OCI-LY3 (cell line): ENCODE results near the gene RFX3.

ENCODE experiments used
- H2AFZ ChIP-seq: fragments of 200-600, 300-600 bp; shearing (Covaris generic); 2 replicates; pipeline ENCODE4 v1.6.0; 2014; ENCODE audit warnings: antibody characterized with exemption, low read depth, low read length
- H3K27ac ChIP-seq: fragments of 200-600, 300-600 bp; sonication (generic); 2 replicates; pipeline ENCODE4 v1.5.1; 2014; ENCODE audit warnings: mild to moderate bottlenecking, low read length, moderate library complexity, mixed read lengths
- H3K27me3 ChIP-seq: fragments of 200-600, 300-600 bp; sonication (generic); 2 replicates; pipeline ENCODE4 v1.6.1; 2014; ENCODE audit warnings: low read depth, low read length, mixed read lengths
- H3K36me3 ChIP-seq: fragments of 200-600, 300-600 bp; sonication (generic); replicated peaks from 2 replicates; pipeline ENCODE3; 2014; ENCODE audit warnings: low read depth, low read length, mixed read lengths
- H3K4me1 ChIP-seq: fragments of 300-600, 200-600 bp; sonication (generic); 2 replicates; pipeline ENCODE4 v1.6.1; 2014; ENCODE audit warnings: low read length, mixed read lengths
- H3K4me2 ChIP-seq: fragments of 200-600, 300-600 bp; sonication (generic); 2 replicates; pipeline ENCODE4 v1.6.1; 2014; ENCODE audit warnings: low read length, mixed read lengths
- H3K4me3 ChIP-seq: fragments of 300-600, 200-600 bp; sonication (generic); 2 replicates; pipeline ENCODE4 v1.5.1; 2014; ENCODE audit warnings: antibody characterized with exemption, mild to moderate bottlenecking, low read length, moderate library complexity
- H3K79me2 ChIP-seq: fragments of 300-600, 200-600 bp; shearing (Covaris generic); 2 replicates; pipeline ENCODE4 v1.6.1; 2014; ENCODE audit warnings: mild to moderate bottlenecking, low read length, mixed read lengths
- H3K9ac ChIP-seq: fragments of 300-600, 200-600 bp; shearing (Covaris generic); 2 replicates; pipeline ENCODE4 v1.6.0; 2014; ENCODE audit warnings: mild to moderate bottlenecking, low read length, moderate library complexity
- H3K9me3 ChIP-seq: fragments of 200-600, 300-600 bp; shearing (Covaris generic); 2 replicates; pipeline ENCODE4 v1.6.1; 2014; ENCODE audit warnings: low read length, mixed read lengths; ENCODE audit not compliant: insufficient read depth
- H4K20me1 ChIP-seq: fragments of 200-600, 300-600 bp; sonication (generic); 2 replicates; pipeline ENCODE4 v1.6.1; 2016; ENCODE audit warnings: low read length, mixed read lengths; ENCODE audit not compliant: insufficient read depth
- CTCF ChIP-seq: fragments of 200-600, 300-600 bp; sonication (generic); IDR thresholded peaks from 2 replicates; pipeline ENCODE4 v1.5.1; 2014; ENCODE audit warnings: antibody characterized with exemption, low read length, low read depth
- EZH2phosphoT487 ChIP-seq: fragments of 200-600 bp; shearing (Covaris generic); IDR thresholded peaks from 2 replicates; pipeline ENCODE4 v1.6.1; 2018; ENCODE audit warnings: antibody characterized with exemption, mixed run types, low read depth

RFX3 gene

GRCh38 chr9:3173374-3173773 lies 352.4 kb downstream of the RFX3 start:
- no peaks in the 10 kb centered on the region for H3K4me1 ChIP-seq
- H3K9ac ChIP-seq, result no peak overlapping the region
- no peaks in the 10 kb centered on the region for H4K20me1 ChIP-seq
- no peak overlapping the region for H3K4me2 ChIP-seq
- peaks cover 23% of the 10 kb centered on the region for H3K27me3 ChIP-seq
- H3K4me3 ChIP-seq, result no peak overlapping the region
- TF ChIP-seq EZH2phosphoT487 (no peak), CTCF (no peak)
- no peaks in the 10 kb centered on the region for H3K79me2 ChIP-seq
- H3K9me3 ChIP-seq, result no peaks in the 10 kb centered on the region
- H2AFZ ChIP-seq, result no peak overlapping the region
- H3K27ac ChIP-seq, result no peak overlapping the region
- no peaks in the 10 kb centered on the region for H3K36me3 ChIP-seq

DNA sequence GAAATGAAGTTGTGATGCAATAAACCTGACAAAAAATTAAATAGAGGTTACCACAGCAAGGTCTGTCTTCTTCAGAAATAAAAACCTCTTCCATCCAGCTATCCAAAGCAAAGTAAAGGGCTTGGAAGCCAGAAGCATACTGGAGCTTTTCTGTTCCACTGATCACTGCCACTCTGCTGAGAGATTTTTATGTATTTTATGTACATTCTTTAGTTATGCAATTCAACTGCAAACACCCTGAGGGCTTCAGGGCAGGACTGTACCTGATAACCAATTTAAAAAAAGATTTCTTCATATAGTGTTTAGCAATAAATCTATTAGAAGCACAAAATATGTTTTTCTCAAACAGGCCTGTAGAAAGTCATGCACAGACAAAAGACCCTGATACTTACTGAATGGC lies 355.0 kb downstream of the RFX3 start:
- no peak overlapping the region for H2AFZ ChIP-seq
- H3K4me1 ChIP-seq, result no peaks in the 10 kb centered on the region
- no peaks in the 10 kb centered on the region for H4K20me1 ChIP-seq
- H3K9ac ChIP-seq, result no peak overlapping the region
- no peak overlapping the region for H3K4me3 ChIP-seq
- TF ChIP-seq EZH2phosphoT487, result no peak
- TF ChIP-seq CTCF, result no peak
- H3K79me2 ChIP-seq, result no peaks in the 10 kb centered on the region
- H3K36me3 ChIP-seq, result no peaks in the 10 kb centered on the region
- H3K9me3 ChIP-seq, result no peaks in the 10 kb centered on the region
- no peak overlapping the region for H3K4me2 ChIP-seq
- H3K27ac ChIP-seq, result no peak overlapping the region
- peaks cover 30% of the 10 kb centered on the region for H3K27me3 ChIP-seq
